HG02870 (cell line): ENCODE measurements around the gene IMPG2.

ENCODE experiments used
- ATAC-seq: cut with Tn5 transposase; IDR thresholded peaks from one replicate; pipeline ENCODE4 v1.9.1; 2021; ENCODE audit warnings: mild to moderate bottlenecking, moderate library complexity; ENCODE audit not compliant: unreplicated experiment

Gene IMPG2

GRCh38 chr3:101278727-101279126, 41.6 kb downstream of the IMPG2 start:
- ATAC-seq: no peak

DNA sequence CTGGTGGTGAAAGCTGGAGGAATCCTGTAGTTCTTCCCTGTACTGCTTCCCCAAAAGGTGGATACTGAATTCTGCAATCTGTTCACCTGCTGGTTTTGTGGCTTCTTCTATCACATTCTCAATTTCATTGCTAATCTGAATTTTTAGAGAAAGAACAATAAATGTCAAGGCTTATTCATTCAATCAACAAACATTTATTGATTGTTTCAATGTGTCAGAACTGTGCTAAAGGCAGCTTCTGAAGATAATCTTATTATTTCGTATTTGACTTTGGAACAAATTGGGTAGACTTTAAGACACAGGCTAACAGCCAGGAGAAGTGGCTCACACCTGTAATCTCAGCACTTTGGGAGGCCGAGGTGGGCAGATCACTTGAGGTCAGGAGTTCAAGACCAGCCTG, 46.8 kb downstream of the IMPG2 start:
- no peak for ATAC-seq

- ATAC-seq: no peak
Observed at GRCh38 chr3:101273156-101273555, 47.2 kb downstream of the IMPG2 start.

GRCh38 chr3:101271728-101272127, 48.6 kb downstream of the IMPG2 start:
- ATAC-seq: no peak

DNA sequence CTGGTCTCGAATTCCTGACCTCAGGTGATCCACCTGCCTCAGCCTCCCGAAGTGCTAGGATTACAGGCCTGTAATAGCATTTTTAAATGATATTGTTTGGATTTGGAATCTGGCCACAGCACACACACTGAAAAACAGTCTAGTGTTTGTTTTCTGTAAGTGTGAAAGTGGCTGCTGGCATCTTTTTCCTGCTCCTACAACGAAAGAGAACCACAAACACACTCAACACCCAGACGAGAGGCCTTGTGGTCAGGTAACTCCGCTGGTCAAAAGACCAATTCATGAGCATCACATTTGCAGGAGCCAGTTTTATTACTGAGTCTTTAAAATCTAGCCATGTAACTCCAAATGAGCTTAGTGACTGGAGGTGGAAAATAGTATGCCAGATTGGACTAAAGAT, 50.2 kb downstream of the IMPG2 start:
- no peak for ATAC-seq

- ATAC-seq: no peak
Observed at GRCh38 chr3:101268971-101269671, 51.3 kb downstream of the IMPG2 start.

DNA sequence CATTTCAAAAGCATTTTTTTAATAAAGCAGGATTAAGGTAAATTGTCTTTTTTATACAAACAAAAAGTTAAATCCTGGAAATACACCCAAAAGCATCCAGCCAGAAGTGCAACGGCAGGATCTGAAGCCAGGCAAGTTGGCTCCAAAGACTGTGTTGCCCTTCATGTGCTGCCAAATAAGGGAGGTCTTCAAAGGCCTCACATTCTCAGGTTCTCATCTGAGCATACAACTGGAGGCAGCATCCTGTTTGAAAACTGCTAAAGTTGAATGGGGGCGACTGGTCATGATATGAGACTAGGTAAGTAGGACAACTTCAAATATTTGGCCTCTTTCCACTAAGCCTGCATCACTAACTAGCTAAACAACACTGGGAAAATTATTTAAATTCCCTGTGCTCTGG, 52.2 kb downstream of the IMPG2 start:
- no peak for ATAC-seq

DNA sequence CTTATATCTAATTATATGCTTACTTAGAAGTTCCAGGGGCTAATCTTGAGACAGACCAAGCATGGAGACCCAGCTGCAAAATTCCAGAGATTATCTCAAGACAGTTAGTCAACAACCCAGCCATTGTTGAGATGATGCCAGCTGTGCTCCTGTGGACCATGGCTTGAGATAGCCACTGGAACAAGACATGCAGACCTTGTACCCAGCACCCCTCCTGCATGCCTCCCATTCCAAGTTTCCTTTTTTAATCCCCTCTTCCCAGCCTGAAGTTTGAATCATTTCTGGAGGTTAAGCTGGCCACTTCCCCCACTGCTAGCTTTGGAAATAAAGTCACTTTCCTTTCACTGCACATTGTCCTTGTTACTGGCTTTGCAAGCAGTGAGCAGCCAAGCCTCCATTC, 53.8 kb downstream of the IMPG2 start:
- ATAC-seq: no peak

- ATAC-seq: no peak
Observed at GRCh38 chr3:101266071-101266470, 54.3 kb downstream of the IMPG2 start.

- ATAC-seq: peak; percentile 71
Observed at GRCh38 chr3:101262393-101263240, 57.8 kb downstream of the IMPG2 start.

DNA sequence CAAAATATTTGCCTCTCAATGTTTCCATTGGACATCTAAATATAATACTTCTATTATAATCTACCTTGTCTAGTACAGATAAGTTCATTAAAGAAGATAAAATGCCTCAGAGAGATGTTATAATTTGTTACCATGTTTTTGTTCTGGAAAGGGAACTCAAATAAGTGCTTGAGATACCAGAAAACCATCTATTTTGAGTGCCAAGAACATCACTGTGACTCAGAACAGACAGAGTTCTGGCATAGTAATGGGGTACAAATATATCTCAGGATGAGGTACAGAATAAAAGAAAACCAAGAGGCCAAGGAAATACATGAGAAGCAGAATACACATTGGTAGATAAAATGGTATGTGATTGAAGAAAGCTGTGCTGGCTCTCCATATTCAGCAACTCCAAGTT, 58.9 kb downstream of the IMPG2 start:
- ATAC-seq: no peak

GRCh38 chr3:101259485-101260341, 60.7 kb downstream of the IMPG2 start:
- ATAC-seq: no peak

GRCh38 chr3:101256511-101256910, 63.9 kb downstream of the IMPG2 start:
- no peak for ATAC-seq

- no peak for ATAC-seq
Observed at GRCh38 chr3:101255441-101255840, 64.9 kb downstream of the IMPG2 start.

DNA sequence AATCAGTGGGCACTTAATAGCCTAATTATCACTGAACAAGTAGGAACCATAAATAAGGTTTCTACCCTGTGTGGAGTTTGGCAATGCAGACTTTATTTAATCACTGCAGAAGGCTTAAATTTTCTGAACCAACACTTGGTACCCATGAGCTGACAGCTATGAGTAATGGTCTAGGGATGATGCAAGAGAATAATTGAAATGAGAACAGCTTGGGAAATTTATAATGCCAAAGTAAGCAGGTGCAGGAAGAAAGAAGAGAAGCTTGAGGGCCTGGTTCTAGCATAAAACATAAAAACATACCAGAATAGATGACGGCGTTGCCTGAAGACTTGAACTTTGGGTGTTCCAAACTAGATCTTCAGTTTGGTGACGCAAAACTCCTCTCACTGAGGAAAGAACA, 67.0 kb downstream of the IMPG2 start:
- no peak for ATAC-seq

DNA sequence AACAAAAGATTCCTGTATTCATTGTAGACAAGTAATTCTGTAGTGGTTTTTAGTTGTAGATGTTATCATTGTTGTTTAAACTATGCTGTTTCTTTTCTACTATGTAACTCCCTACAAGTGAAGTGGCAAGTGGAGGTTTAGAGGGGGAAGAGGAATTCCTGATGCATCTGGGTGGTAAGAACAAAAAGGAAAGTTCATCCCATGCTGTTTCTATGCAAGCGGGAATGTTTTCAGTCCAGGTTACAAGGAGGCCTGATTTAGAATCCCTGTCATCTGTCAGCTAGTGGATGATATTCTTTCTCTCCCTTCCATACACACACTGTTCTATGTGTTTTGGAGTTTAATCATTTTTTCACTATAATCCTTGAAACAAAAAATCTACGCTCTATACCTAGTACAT, 67.4 kb downstream of the IMPG2 start:
- no peak for ATAC-seq

- no peak for ATAC-seq
Observed at GRCh38 chr3:101252307-101252706, 68.1 kb downstream of the IMPG2 start.

DNA sequence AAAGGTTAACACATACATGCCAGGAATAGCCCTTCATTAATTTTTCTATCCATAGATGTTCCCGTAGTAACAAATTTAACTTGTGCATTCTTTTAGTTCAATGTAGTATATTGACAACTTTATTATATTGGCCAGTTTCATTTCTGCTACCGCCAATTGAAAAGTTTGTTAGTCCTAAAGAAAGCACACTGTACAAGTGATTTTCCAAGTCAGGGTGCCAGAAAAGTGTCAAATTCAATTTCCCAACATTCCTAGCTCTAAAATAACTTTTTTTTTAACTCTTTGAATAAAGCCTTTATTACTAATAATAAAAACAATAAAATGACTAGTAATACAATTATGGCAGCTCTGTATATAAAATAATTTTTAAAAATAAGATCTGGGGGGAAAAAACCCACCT, 68.9 kb downstream of the IMPG2 start:
- no peak for ATAC-seq

DNA sequence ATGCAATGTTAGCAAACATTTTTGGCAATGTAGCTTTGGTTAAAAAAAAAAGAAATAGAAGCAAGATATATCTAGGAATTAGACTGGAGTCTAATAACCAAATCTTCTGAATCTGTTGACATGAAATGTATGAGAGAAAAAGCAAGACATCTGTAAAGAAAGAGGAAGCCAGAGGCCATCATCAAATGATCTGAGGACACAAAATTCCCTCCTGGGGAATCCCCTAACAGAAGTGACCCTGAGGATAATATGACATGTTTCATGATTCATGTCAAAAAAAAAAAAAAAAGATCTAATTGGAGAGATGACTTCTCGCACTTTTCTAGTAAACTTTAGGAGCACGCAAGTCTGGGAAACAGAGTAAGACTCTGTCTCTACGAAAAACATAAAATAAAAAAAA, 70.9 kb downstream of the IMPG2 start:
- ATAC-seq: no peak

DNA sequence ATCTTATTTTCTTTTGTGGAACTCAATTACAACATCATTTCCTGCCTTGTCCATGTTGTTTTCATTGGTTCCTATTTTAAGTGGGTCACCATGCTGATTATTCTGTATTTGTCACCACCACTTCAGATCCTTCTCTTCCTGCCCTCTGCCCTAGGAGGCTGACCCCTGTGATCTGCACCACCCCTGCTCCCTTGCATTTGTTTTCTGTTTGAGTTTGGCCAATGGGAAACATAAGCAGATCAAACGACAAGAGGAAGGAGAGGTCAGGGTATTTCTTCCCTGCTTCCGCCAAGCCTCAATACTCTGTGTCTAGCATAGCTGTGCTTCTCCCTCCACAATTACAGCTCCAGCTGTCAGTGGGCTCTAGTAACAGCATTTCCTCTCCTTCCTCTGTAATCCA, 71.6 kb downstream of the IMPG2 start:
- no peak for ATAC-seq

DNA sequence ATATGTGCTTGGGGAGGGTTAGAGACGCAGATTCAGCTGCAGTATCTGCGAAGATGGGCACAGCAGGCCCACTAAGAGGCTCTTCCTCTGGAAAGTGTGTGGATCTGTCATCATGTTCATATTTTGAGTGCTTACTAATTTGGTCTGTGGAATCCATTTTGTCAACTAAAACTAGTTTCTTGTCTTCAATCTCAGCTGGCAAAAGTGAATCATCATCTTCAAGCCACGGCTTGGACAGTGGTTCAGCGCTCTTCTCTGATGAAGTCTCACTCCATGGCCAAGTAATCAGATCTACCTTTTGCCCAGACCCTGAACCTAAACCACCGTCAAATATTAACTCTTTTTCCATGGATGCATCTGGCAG, 76.2 kb downstream of the IMPG2 start:
- ATAC-seq: no peak
